Measurements from ENCODE around the gene FARP1.

DNA sequence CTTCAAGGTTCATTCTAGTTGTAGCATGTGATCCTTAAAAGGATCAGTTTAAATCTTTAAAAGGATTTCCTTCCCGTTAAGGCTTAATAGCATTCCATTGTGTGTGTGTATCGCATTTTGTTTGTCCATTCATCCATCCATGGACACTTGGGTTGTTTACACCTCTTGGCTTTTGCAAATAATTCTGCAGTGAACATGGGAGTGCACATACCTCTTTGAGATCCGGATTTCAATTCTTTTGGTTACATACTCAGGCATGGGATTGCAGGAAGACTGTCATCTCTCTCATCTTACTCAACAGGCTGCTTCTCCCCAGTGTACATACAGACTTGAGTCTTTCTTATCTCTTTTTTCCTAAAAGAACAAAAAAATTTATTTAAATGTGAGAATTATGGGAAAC is 32.9 kb downstream of the FARP1 start:
- TF ChIP-seq CTCF (conservative IDR thresholded peaks at IDR 0.05; ENCODE audit: low read length): no peak
- no peak for TF ChIP-seq EZH2phosphoT487 (IDR thresholded peaks at IDR 0.05; ENCODE audit: borderline replicate concordance, low read depth, low read length)
